Measurements from ENCODE around the gene DMGDH. TPM values are rescaled to one million over a fixed set of nuclear protein-coding genes. Genes with fewer than 3 reads are reported as not detected.

Gene DMGDH
- total and polyA plus RNA-seq, 2 experiments from 2014 or later, result 8.9 TPM; not detected in 1

DNA sequence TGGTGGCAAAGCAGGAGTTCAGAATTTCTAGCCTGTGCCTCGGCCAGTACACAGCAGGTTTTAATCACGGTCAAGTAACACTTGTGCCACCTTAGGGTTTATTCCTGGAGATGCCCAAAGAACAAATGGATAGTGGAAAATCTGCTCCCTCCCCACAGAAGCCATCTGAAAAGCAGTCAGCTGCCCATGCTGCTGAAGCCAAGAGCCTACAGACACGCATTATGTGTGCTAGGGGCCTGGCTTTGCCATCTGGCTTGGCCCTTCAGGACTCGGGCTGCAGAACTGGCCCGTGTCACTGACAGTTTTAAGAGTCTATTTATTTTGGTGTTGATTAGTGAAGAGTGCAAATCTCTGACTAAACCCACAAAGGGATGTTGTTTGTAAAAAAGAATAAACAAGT, 95.5 kb downstream of the DMGDH start:
- Histone ChIP-seq H3K4me3 (no peak overlapping the region), H3K27ac (peak overlapping the region; percentile 15), H3K9me3 (ENCODE audit: low read depth) (no peaks in the 10 kb centered on the region), H3K27me3 (no peaks in the 10 kb centered on the region), H3K4me1 (ENCODE audit: low read depth) (peaks cover 21% of the 10 kb centered on the region), H3K36me3 (no peaks in the 10 kb centered on the region)
- peak in 1 of 2 donors; percentile 31 for DNase-seq (ENCODE audit: low read depth in 1 of 2, low spot score in 1 of 2)
- TF ChIP-seq, protein P1, sequence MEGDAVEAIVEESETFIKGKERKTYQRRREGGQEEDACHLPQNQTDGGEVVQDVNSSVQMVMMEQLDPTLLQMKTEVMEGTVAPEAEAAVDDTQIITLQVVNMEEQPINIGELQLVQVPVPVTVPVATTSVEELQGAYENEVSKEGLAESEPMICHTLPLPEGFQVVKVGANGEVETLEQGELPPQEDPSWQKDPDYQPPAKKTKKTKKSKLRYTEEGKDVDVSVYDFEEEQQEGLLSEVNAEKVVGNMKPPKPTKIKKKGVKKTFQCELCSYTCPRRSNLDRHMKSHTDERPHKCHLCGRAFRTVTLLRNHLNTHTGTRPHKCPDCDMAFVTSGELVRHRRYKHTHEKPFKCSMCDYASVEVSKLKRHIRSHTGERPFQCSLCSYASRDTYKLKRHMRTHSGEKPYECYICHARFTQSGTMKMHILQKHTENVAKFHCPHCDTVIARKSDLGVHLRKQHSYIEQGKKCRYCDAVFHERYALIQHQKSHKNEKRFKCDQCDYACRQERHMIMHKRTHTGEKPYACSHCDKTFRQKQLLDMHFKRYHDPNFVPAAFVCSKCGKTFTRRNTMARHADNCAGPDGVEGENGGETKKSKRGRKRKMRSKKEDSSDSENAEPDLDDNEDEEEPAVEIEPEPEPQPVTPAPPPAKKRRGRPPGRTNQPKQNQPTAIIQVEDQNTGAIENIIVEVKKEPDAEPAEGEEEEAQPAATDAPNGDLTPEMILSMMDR (IDR thresholded peaks at IDR 0.05; ENCODE audit: low read depth, low read length), result no peak

DNA sequence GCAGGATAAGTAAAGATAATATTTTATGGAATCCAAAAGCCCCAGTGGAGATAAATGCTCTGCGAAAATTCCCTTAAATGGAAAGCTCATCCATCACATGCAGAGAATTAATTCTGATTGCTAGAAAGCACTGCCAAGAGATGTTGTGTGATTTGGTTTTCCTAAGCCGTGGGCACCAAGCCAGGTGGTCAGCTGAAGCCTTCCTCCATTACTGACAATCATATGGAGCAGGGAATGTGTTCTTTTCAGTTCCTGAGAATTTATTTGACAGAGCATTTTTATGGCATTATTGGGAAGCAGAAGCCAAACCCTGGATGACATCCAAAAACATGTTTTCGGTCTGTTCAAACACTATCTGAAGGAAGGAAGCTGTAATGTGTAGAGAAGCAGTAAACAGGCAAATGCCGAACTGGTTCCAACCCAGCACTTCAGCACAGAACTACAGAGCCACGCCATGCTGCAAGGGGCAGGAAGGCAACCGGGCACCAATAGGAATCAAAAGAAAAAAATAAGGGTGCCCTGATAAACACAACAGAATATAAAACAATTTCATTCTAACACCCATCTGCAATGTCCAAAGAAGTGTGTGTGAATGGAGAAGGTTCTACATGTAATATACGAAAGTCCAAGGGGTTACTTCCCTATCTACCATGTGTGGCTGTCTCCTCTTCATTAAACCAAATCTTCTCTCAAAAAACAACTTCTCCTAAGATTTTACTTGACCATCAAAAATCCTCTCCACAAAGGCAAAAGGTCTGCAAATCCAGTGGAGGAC, 96.6 kb downstream of the DMGDH start:
- H3K4me3 ChIP-seq, result no peak overlapping the region
- no peaks in the 10 kb centered on the region for H3K9me3 ChIP-seq (ENCODE audit: low read depth)
- H3K4me1 ChIP-seq (ENCODE audit: low read depth), result peaks cover 21% of the 10 kb centered on the region
- no peaks in the 10 kb centered on the region for H3K27me3 ChIP-seq
- no peak overlapping the region for H3K27ac ChIP-seq
- TF ChIP-seq, protein P1 (IDR thresholded peaks at IDR 0.05; ENCODE audit: low read depth, low read length), result no peak
- H3K36me3 ChIP-seq, result no peaks in the 10 kb centered on the region
- DNase-seq (ENCODE audit: low read depth in 1 of 2, low spot score in 1 of 2), result peak in 1 of 2 donors; percentile 79

DNA sequence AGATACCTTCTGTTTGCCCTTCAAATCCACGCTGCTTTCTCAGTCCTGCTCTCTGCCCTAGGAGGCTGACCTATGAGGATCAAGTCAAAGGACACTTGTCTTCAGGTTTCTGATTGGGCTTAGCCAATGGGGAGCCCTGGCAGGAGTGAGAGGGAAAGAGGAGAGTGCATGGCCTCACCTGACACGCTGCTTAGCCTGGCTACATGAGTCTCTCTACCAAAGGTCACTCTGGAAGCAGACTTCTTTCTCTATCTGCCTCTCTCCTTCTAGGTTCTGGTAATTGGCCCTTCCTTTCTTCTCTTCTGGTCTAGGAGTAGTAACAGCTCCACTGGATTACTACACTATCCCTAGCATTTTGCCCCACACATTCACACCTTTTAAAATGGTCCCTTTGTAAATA, 97.5 kb downstream of the DMGDH start:
- no peak for DNase-seq (ENCODE audit: low read depth in 1 of 2, low spot score in 1 of 2)
- Histone ChIP-seq H3K27me3 (no peaks in the 10 kb centered on the region), H3K4me3 (no peak overlapping the region), H3K4me1 (ENCODE audit: low read depth) (peaks cover 21% of the 10 kb centered on the region), H3K9me3 (ENCODE audit: low read depth) (no peaks in the 10 kb centered on the region), H3K36me3 (no peaks in the 10 kb centered on the region), H3K27ac (no peak overlapping the region)
- TF ChIP-seq, protein P1 (IDR thresholded peaks at IDR 0.05; ENCODE audit: low read depth, low read length), result no peak

DNA sequence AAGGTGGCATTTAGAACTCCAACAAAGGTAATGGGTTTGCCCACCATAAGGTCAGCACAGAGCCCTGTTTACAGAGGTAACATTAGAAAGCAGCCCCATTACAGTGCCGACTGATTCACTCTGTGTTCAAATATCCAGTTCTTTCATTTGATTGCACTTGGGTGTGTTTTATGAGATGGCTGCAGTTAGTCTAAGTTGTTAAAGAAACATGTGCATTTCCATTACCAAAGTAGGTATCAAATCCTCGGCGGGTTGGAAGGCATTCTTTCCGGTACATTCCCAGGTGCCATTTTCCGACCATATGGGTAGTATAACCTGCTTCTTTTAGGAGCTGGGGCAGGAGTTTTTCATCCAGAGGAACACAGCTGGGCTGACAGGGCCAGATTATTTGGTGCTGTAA, 100.7 kb downstream of the DMGDH start:
- no peaks in the 10 kb centered on the region for H3K9me3 ChIP-seq (ENCODE audit: low read depth)
- TF ChIP-seq, protein P1 (IDR thresholded peaks at IDR 0.05; ENCODE audit: low read depth, low read length), result no peak
- no peaks in the 10 kb centered on the region for H3K36me3 ChIP-seq
- no peak overlapping the region for H3K4me3 ChIP-seq
- no peak for DNase-seq (ENCODE audit: low read depth in 1 of 2, low spot score in 1 of 2)
- no peaks in the 10 kb centered on the region for H3K27me3 ChIP-seq
- H3K4me1 ChIP-seq (ENCODE audit: low read depth), result peaks cover 12% of the 10 kb centered on the region
- H3K27ac ChIP-seq, result no peak overlapping the region

DNA sequence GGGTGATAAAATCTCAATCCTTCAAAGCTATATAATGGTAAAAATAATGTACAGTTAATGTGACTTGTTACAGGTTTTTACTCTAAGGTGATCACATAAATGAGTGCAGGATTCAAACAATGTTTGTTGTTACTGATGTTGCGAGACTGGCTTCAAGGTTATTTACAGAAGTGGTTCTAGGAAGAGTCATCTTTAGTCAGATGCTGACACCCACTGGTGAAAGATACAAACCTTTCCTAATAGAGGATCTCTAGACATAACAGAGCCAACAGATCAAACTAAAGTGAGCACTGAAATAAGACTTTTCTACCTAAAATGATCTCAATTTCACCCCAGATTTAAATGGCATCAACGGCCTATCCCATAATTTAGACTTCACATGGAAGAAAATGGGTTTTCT, 104.6 kb downstream of the DMGDH start:
- peak; percentile 71 to 84 for DNase-seq (ENCODE audit: low read depth in 1 of 2, low spot score in 1 of 2)
- TF ChIP-seq, protein P1 (IDR thresholded peaks at IDR 0.05; ENCODE audit: low read depth, low read length), result peak; percentile 45
- no peak overlapping the region for H3K27ac ChIP-seq
- H3K36me3 ChIP-seq, result no peaks in the 10 kb centered on the region
- H3K4me1 ChIP-seq (ENCODE audit: low read depth), result peaks cover 9% of the 10 kb centered on the region
- H3K27me3 ChIP-seq, result no peaks in the 10 kb centered on the region
- H3K9me3 ChIP-seq (ENCODE audit: low read depth), result no peaks in the 10 kb centered on the region
- no peak overlapping the region for H3K4me3 ChIP-seq

Measured in cardiac muscle cell (in vitro differentiated cells and primary cell).